ENCODE data around the gene FMN1.
A peak's percentile ranks its signal among the peaks of the same experiment; 100 is the strongest.
"Not testable (repeated sequence)": the region's sequence is repeated elsewhere in the genome, so short reads cannot be mapped to it uniquely, and the experiment has no call there.

FMN1 gene

GRCh38 chr15:32849769-32850668 is 344.5 kb downstream of the FMN1 start:
- DNase-seq = no peak

GRCh38 chr15:32846671-32847070 is 347.8 kb downstream of the FMN1 start:
- DNase-seq = not testable (repeated sequence)

- DNase-seq = no peak
Observed at GRCh38 chr15:32844118-32844711, 350.3 kb downstream of the FMN1 start.

GRCh38 chr15:32843219-32843815 is 351.2 kb downstream of the FMN1 start:
- no peak for DNase-seq

- DNase-seq = no peak
Observed at GRCh38 chr15:32842081-32842480, 352.4 kb downstream of the FMN1 start.

- no peak for DNase-seq
Observed at GRCh38 chr15:32840507-32841245, 353.8 kb downstream of the FMN1 start.

GRCh38 chr15:32838820-32839219 is 355.7 kb downstream of the FMN1 start:
- DNase-seq = peak; percentile 39

- DNase-seq = no peak
Observed at GRCh38 chr15:32838338-32838737, 356.2 kb downstream of the FMN1 start.

GRCh38 chr15:32837935-32838334 is 356.6 kb downstream of the FMN1 start:
- no peak for DNase-seq

- DNase-seq = no peak
Observed at GRCh38 chr15:32834156-32834555, 360.4 kb downstream of the FMN1 start.

- DNase-seq = no peak
Observed at GRCh38 chr15:32833379-32833821, 361.1 kb downstream of the FMN1 start.

- DNase-seq = no peak
Observed at GRCh38 chr15:32831485-32831884, 363.0 kb downstream of the FMN1 start.

GRCh38 chr15:32830241-32830640 is 364.3 kb downstream of the FMN1 start:
- no peak for DNase-seq

- DNase-seq = no peak
Observed at GRCh38 chr15:32829436-32829835, 365.1 kb downstream of the FMN1 start.

GRCh38 chr15:32828507-32829186 is 365.9 kb downstream of the FMN1 start:
- no peak for DNase-seq

- DNase-seq = no peak
Observed at GRCh38 chr15:32826685-32827084, 367.8 kb downstream of the FMN1 start.

GRCh38 chr15:32825219-32825618 is 369.3 kb downstream of the FMN1 start:
- DNase-seq = no peak

GRCh38 chr15:32824777-32825176 is 369.7 kb downstream of the FMN1 start:
- DNase-seq = no peak

- DNase-seq = no peak
Observed at GRCh38 chr15:32823750-32824149, 370.8 kb downstream of the FMN1 start.

GRCh38 chr15:32822739-32823138 is 371.8 kb downstream of the FMN1 start:
- no peak for DNase-seq

- DNase-seq = no peak
Observed at GRCh38 chr15:32819448-32819847, 375.1 kb downstream of the FMN1 start.

- no peak for DNase-seq
Observed at GRCh38 chr15:32818758-32819447, 375.6 kb downstream of the FMN1 start.

All from NCI-H446 treated with DMSO at 0.1 percent for 48 hours (cell line).